Heart right ventricle (tissue), 16 donors: ENCODE measurements around the gene HYAL4. TPM values are rescaled to one million over a fixed set of nuclear protein-coding genes. Genes with fewer than 3 reads are reported as not detected.
"Not testable (repeated sequence)": the region's sequence is repeated elsewhere in the genome, so short reads cannot be mapped to it uniquely, and the experiment has no call there.

Source experiments
- ATAC-seq, 8 donors: fragments of 200-7000 bp; cut with Tn5 transposase; one replicate each; pipeline ENCODE4 v1.9.1; 2020; ENCODE audit warnings: mild to moderate bottlenecking in 8 of 8, moderate library complexity in 8 of 8, moderate number of reproducible peaks in 1 of 8
- DNase-seq, 2 donors: peaks; one replicate each; pipeline ENCODE4 v3.0.0-alpha.2; 2020
- H3K27ac ChIP-seq, 10 donors: fragments of 200-600 bp; sonication (generic) in 2 of 10; one replicate each; pipeline versions ENCODE4 v1.5.0 to v1.8.0; 2020 to 2022; ENCODE audit warnings: mild to moderate bottlenecking in 3 of 10
- H3K27me3 ChIP-seq, 7 donors: fragments of 200-600 bp; one replicate each; pipeline ENCODE4 v1.8.0; 2021 to 2022; ENCODE audit warnings: mild to moderate bottlenecking in 2 of 7
- H3K36me3 ChIP-seq, 9 donors: fragments of 200-600 bp; sonication (generic) in 1 of 9; one replicate each; pipeline versions ENCODE4 v1.5.0 to v1.8.0; 2020 to 2022; ENCODE audit warnings: mild to moderate bottlenecking in 2 of 9
- H3K4me1 ChIP-seq, 9 donors: fragments of 200-600 bp; sonication (generic) in 1 of 9; one replicate each; pipeline versions ENCODE4 v1.5.0 to v1.8.0; 2020 to 2022; ENCODE audit warnings: mild to moderate bottlenecking in 4 of 9
- H3K4me3 ChIP-seq, 10 donors: fragments of 200-600 bp; sonication (generic) in 2 of 10; one replicate each; pipeline versions ENCODE4 v1.5.0 to v1.8.0; 2020 to 2022; ENCODE audit warnings: mild to moderate bottlenecking in 7 of 10, moderate library complexity in 2 of 10
- H3K9me3 ChIP-seq, 11 donors: fragments of 200-600 bp in 10 of 11; sonication (generic) in 2 of 11; one replicate each; pipeline versions ENCODE4 v1.5.0 to v1.8.0; 2013 to 2022; ENCODE audit warnings: mild to moderate bottlenecking in 2 of 11, control low read depth in 1 of 11, moderate library complexity in 1 of 11
- WGBS, 2 donors: extraction: QIAGEN DNeasy Blood & Tissue Kit; methylation state at CpG; one replicate each; pipeline ENCODE4 v1.1.7; 2013; ENCODE audit warnings: inconsistent platforms in 1 of 2; 5-methylcytosine and 5-hydroxymethylcytosine counted together
- intact Hi-C, 10 donors: fragments of 100-400 bp; cut with DNase I; formaldehyde crosslinking; loops; one replicate each; pipeline versions ENCODE4 v1.11.1 to v1.14.2; 2022
- polyA plus RNA-seq, 2 donors: library from polyadenylated mRNA; stranded (reverse); fragments of 200-250 nt; gene quantifications; one replicate each; pipeline ENCODE4 v1.2.3, GENCODE V29; 2013
- total RNA-seq, 10 donors: library from RNA; stranded (reverse); fragmentation: NEBNext Ultra II Directional in 3 of 10; extraction: Animal tissue kit (Norgen Biotek cat#: 25700) in 3 of 10; gene quantifications; one replicate each; pipeline versions ENCODE4 v1.2.1 to v1.2.4, GENCODE V29; 2021 to 2023
- TF ChIP-seq, protein P1 (sequence below), 9 donors: fragments of 200-600 bp; sonication (generic) in 2 of 9; IDR thresholded peaks; one replicate each; pipeline versions ENCODE4 v1.5.0 to v1.8.0; 2021 to 2022; ENCODE audit warnings: antibody characterized with exemption in 9 of 9, mild to moderate bottlenecking in 5 of 9, moderate library complexity in 1 of 9
- donor health status: Arrhythmogenic right ventricular cardiomyopathy.
- donor health status: ischemic (EF 13 %, LVEDD 7.1; RV severe dilation, severe dysfunction).
- donor health status: healthy with polysubstance abuse.
- donor health status: DM: no; HTN: yes; CAD: no.
- donor health status: DM: no; HTN: no; CAD: no.
- donor health status: ischemic (EF 25% LVEDD 6.9; RV normal size, moderate dysfunction).
- donor health status: ischemic (EF 25% LVEDD 5.7; RV mildly dilated, moderate dysfunction).
- donor health status: healthy.
- donor health status: DM: yes; HTN: yes; CAD: no.
- donor health status: Ischemic cardiomyopathy.
- donor health status: ischemic (EF 35%, LVEDD 5.7; RV mildly dilated, moderate dysfunction).
- donor health status: nonischemic (EF 11% LVEDD 7.7; RV severe dilation, severe dysfunction).
- donor health status: DM: yes; HTN: yes; CAD: no.
- donor health status: PGD.
- donor health status: ischemic (EF 29% LVEDD 5.4; RV normal size, mild dysfunction).
- donor health status: nonischemic (EF 23%, LVEDD 6.1; RV moderate dilation, normal function).

HYAL4 gene
- total and polyA plus RNA-seq, 12 donors, result 0.03 to 0.88 (median 0.36) TPM; not detected in 8

DNA sequence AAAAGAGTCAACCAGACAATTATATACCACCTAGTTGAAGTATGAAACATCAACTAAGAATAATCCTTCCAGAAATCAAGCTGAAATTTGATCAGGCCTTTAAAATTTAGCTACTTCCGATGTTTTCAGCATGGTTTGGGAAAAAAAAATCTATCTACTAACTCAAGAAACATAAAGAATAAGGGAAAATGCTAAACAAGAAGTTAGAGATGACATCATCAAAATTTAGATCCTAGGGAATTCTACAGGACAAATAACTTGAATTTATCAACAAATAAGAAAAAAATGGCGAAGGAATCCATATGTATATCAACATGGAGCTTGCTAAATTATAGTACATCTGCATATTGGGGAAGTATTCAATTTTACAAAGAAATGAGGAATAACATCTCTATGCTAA is 36.3 kb downstream of the HYAL4 start:
- Histone ChIP-seq H3K27ac (no peak overlapping the region), H3K4me1 (peaks cover 0 to 6% (median 0%) of the 10 kb centered on the region in 9 donors), H3K36me3 (no peaks in the 10 kb centered on the region), H3K9me3 (no peaks in the 10 kb centered on the region), H3K4me3 (no peak overlapping the region), H3K27me3 (no peaks in the 10 kb centered on the region)
- WGBS, 2 donors, result 65 to 97% methylated on average over 2 of the region's 2 CpGs
- no peak for DNase-seq
- TF ChIP-seq, protein P1, sequence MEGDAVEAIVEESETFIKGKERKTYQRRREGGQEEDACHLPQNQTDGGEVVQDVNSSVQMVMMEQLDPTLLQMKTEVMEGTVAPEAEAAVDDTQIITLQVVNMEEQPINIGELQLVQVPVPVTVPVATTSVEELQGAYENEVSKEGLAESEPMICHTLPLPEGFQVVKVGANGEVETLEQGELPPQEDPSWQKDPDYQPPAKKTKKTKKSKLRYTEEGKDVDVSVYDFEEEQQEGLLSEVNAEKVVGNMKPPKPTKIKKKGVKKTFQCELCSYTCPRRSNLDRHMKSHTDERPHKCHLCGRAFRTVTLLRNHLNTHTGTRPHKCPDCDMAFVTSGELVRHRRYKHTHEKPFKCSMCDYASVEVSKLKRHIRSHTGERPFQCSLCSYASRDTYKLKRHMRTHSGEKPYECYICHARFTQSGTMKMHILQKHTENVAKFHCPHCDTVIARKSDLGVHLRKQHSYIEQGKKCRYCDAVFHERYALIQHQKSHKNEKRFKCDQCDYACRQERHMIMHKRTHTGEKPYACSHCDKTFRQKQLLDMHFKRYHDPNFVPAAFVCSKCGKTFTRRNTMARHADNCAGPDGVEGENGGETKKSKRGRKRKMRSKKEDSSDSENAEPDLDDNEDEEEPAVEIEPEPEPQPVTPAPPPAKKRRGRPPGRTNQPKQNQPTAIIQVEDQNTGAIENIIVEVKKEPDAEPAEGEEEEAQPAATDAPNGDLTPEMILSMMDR (IDR thresholded peaks at IDR 0.05), result no peak
- ATAC-seq, result no peak
- intact Hi-C loops, result no loop called here

DNA sequence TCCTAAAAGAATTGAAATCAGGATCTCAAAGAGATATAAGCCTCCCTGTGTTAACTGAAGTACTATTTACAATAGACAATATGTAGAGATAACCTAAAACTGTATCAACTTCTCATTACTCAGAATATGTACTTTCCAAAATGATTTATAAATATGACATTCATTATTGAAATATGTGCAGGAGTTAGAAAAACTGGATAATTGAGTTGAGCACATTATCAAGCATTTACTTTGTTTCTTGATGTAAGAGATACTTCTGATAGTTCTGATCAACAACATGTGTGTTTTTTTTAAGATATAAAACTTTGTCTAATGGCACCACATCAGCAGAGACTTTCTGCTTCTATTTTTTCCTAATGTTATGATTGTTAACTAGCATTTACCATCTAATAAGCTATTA is 38.2 kb downstream of the HYAL4 start:
- intact Hi-C loops, result no loop called here

DNA sequence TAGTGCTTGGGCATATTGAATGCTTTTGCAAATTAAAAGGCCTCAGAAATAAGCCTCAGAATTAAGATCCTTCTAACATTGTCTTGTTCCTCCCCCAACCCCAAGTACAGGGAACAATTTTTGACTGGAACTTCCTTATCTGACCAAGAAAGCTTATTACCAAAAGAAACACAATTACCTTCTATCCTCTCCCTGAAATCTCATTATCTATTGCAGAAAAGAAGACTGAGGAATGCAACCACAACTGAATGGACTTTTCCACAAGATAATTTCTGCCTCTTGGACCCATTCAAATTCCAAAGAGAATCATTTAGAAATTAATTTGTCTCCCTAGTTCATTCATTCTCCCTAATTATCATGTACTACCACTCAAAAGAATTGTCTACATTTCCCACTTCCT is 43.2 kb downstream of the HYAL4 start:
- TF ChIP-seq, protein P1 (IDR thresholded peaks at IDR 0.05), result no peak
- intact Hi-C loops, result no loop called here
- H3K4me3 ChIP-seq, result no peak overlapping the region
- no peaks in the 10 kb centered on the region for H3K27me3 ChIP-seq
- ATAC-seq (no peak), DNase-seq (no peak)
- H3K27ac ChIP-seq, result no peak overlapping the region
- no peaks in the 10 kb centered on the region for H3K4me1 ChIP-seq
- peaks cover 0 to 22% (median 0%) of the 10 kb centered on the region in 11 donors for H3K9me3 ChIP-seq
- H3K36me3 ChIP-seq, result no peaks in the 10 kb centered on the region

More for the DNA sequence above, 38.2 kb downstream of the HYAL4 start:
- Histone ChIP-seq H3K27me3 (no peaks in the 10 kb centered on the region), H3K36me3 (no peaks in the 10 kb centered on the region), H3K4me3 (no peak overlapping the region), H3K4me1 (no peaks in the 10 kb centered on the region), H3K27ac (no peak overlapping the region), H3K9me3 (no peaks in the 10 kb centered on the region)
- ATAC-seq (no peak), DNase-seq (no peak)
- TF ChIP-seq, protein P1 (IDR thresholded peaks at IDR 0.05), result no peak

DNA sequence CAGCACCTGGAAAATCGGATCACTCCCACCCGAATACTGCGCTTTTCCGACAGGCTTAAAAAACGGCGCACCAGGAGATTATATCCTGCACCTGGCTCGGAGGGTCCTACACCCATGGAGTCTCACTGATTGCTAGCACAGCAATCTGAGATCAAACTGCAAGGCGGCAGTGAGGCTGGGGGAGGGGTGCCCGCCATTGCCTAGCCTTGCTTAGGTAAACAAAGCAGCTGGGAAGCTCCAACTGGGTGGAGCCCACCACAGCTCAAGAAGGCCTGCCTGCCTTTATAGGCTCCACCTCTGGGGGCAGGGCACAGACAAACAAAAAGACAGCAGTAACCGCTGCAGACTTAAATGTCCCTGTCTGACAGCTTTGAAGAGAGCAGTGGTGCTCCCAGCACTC is 49.8 kb downstream of the HYAL4 start:
- H3K4me3 ChIP-seq, ATAC-seq, DNase-seq, H3K4me1 ChIP-seq, H3K27me3 ChIP-seq, intact Hi-C loops, H3K36me3 ChIP-seq, H3K27ac ChIP-seq: not testable (repeated sequence)
- WGBS, 2 donors, result 87 to 93% methylated on average over 10 of the region's 10 CpGs
- peaks cover 0 to 37% (median 0%) of the 10 kb centered on the region in 11 donors for H3K9me3 ChIP-seq

DNA sequence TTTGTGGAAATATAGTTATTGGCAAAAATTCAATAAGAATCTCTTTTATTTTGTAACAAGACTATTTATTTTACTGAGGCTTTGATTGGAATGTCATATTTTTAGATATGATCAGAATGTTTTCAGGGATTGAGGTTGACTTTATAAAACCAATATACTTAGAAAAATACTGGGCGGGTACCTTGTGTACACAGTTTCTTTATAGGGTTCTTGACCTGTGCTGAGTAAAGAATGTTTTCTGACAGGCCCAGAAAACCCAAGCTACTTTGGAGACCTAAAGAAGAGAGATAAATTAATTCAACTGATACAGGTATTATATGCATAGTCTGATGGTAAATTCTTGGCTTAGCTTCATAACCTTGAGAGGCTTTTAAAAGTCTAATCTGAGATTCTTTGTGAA is 56.1 kb downstream of the HYAL4 start:
- intact Hi-C loops, result no loop called here
- 85 to 94% methylated on average over 1 of the region's 1 CpG for WGBS, 2 donors
- H3K27me3 ChIP-seq, result no peaks in the 10 kb centered on the region
- no peak for DNase-seq
- no peaks in the 10 kb centered on the region for H3K4me1 ChIP-seq
- TF ChIP-seq, protein P1 (IDR thresholded peaks at IDR 0.05), result no peak
- H3K36me3 ChIP-seq, result no peaks in the 10 kb centered on the region
- peaks cover 0 to 5% (median 0%) of the 10 kb centered on the region in 11 donors for H3K9me3 ChIP-seq
- no peak for ATAC-seq
- no peak overlapping the region for H3K27ac ChIP-seq
- no peak overlapping the region for H3K4me3 ChIP-seq
